SK-N-SH treated with all-trans-retinoic acid at 6 μM for 48 hours (cell line): ENCODE measurements around the gene MAP7.
A peak's percentile ranks its signal among the peaks of the same experiment; 100 is the strongest.

Source experiments
- ATAC-seq: fragments of 200-7000 bp; cut with Tn5 transposase; 3 replicates; pipeline ENCODE4 v1.9.1; 2020; ENCODE audit warnings: mild to moderate bottlenecking, moderate library complexity
- ARNTL ChIP-seq: fragments of 450-650 bp; formaldehyde crosslinking; IDR thresholded peaks from 2 replicates; pipeline ENCODE4 v1.5.0; 2020; ENCODE audit warnings: low read depth, mild to moderate bottlenecking, moderate library complexity, borderline replicate concordance
- CREB5 ChIP-seq: fragments of 250-450 bp; sonication (Bioruptor Pico); IDR thresholded peaks from 2 replicates; pipeline ENCODE4 v1.5.1; 2020; ENCODE audit warnings: low read depth, mild to moderate bottlenecking, moderate library complexity
- CSDC2 ChIP-seq: fragments of 250-450 bp; sonication (Bioruptor Pico); IDR thresholded peaks from 2 replicates; pipeline ENCODE4 v1.5.0; 2020; ENCODE audit warnings: mild to moderate bottlenecking, moderate library complexity
- CSRNP3 ChIP-seq: fragments of 250-450 bp; sonication (Bioruptor Pico); IDR thresholded peaks from 2 replicates; pipeline ENCODE4 v1.5.1; 2021; ENCODE audit warnings: mild to moderate bottlenecking, moderate library complexity
- ESRRG ChIP-seq: fragments of 250-450 bp; sonication (Bioruptor Pico); IDR thresholded peaks from 2 replicates; pipeline ENCODE4 v1.6.1; 2021; ENCODE audit warnings: mild to moderate bottlenecking
- GLIS3 ChIP-seq: fragments of 250-450 bp; sonication (Bioruptor Pico); IDR thresholded peaks from 2 replicates; pipeline ENCODE4 v1.5.0; 2020; ENCODE audit warnings: mild to moderate bottlenecking, moderate library complexity
- ISL1 ChIP-seq: fragments of 250-450 bp; sonication (Bioruptor Pico); IDR thresholded peaks from 2 replicates; pipeline ENCODE4 v2.1.2; 2022; ENCODE audit warnings: mild to moderate bottlenecking, moderate library complexity
- PATZ1 ChIP-seq: fragments of 250-450 bp; sonication (Bioruptor Pico); IDR thresholded peaks from 2 replicates; pipeline ENCODE4 v1.8.0; 2020; ENCODE audit warnings: mild to moderate bottlenecking, moderate library complexity, borderline replicate concordance
- POU6F1 ChIP-seq: fragments of 250-450 bp; sonication (Bioruptor Pico); IDR thresholded peaks from 2 replicates; pipeline ENCODE4 v1.8.0; 2021; ENCODE audit warnings: low read depth, mild to moderate bottlenecking, moderate library complexity, borderline replicate concordance
- PPARA ChIP-seq: fragments of 250-450 bp; sonication (Bioruptor Pico); IDR thresholded peaks from 2 replicates; pipeline ENCODE4 v1.5.0; 2020; ENCODE audit warnings: mild to moderate bottlenecking, borderline replicate concordance
- SNAI2 ChIP-seq: fragments of 250-450 bp; sonication (Bioruptor Pico); IDR thresholded peaks from 2 replicates; pipeline ENCODE4 v1.5.0; 2020; ENCODE audit warnings: mild to moderate bottlenecking, moderate library complexity
- TCF4 ChIP-seq: fragments of 250-450 bp; sonication (Bioruptor Pico); IDR thresholded peaks from 2 replicates; pipeline ENCODE4 v1.8.0; 2021; ENCODE audit warnings: mild to moderate bottlenecking, moderate library complexity, borderline replicate concordance
- TOX ChIP-seq: fragments of 250-450 bp; sonication (Bioruptor Pico); IDR thresholded peaks from 2 replicates; pipeline ENCODE4 v1.8.0; 2021; ENCODE audit warnings: mild to moderate bottlenecking, moderate library complexity, borderline replicate concordance
- ZC3H10 ChIP-seq: fragments of 250-450 bp; sonication (Bioruptor Pico); IDR thresholded peaks from 2 replicates; pipeline ENCODE4 v1.5.1; 2021; ENCODE audit warnings: mild to moderate bottlenecking, moderate library complexity
- ZFP3 ChIP-seq: fragments of 250-450 bp; sonication (Bioruptor Pico); IDR thresholded peaks from 2 replicates; pipeline ENCODE4 v1.5.0; 2020; ENCODE audit warnings: mild to moderate bottlenecking, moderate library complexity
- ZFP30 ChIP-seq: fragments of 450-650 bp; formaldehyde crosslinking; IDR thresholded peaks from 2 replicates; pipeline ENCODE4 v1.5.0; 2022; ENCODE audit warnings: mild to moderate bottlenecking, moderate library complexity
- ZNF565 ChIP-seq: fragments of 450-650 bp; formaldehyde crosslinking; conservative IDR thresholded peaks from 2 replicates; pipeline ENCODE4 v1.5.0; 2020; ENCODE audit warnings: low read depth, mild to moderate bottlenecking, moderate library complexity
- ZNF70 ChIP-seq: fragments of 450-650 bp; formaldehyde crosslinking; IDR thresholded peaks from 2 replicates; pipeline ENCODE4 v1.5.0; 2020; ENCODE audit warnings: mild to moderate bottlenecking, moderate library complexity
- ZNF8 ChIP-seq: fragments of 450-650 bp; formaldehyde crosslinking; IDR thresholded peaks from 2 replicates; pipeline ENCODE4 v1.5.0; 2020; ENCODE audit warnings: mild to moderate bottlenecking, moderate library complexity

Gene MAP7

GRCh38 chr6:136549300-136550044 lies 750 bp downstream of the MAP7 start (continued):
- no peak for TF ChIP-seq POU6F1

GRCh38 chr6:136548582-136549299 lies 1.5 kb downstream of the MAP7 start:
- TF ChIP-seq ESRRG (CRISPR knock-in tag) (no peak), TOX (CRISPR knock-in tag) (no peak), ZNF8 (CRISPR knock-in tag) (no peak), ZC3H10 (CRISPR knock-in tag) (no peak), TCF4 (CRISPR knock-in tag) (no peak)
- ATAC-seq: no peak

GRCh38 chr6:136547871-136548270 lies 2.4 kb downstream of the MAP7 start:
- no peak for TF ChIP-seq ISL1 (CRISPR knock-in tag)
- TF ChIP-seq TCF4 (CRISPR knock-in tag): no peak
- TF ChIP-seq ARNTL (CRISPR knock-in tag): no peak
- TF ChIP-seq ZC3H10 (CRISPR knock-in tag): no peak
- no peak for TF ChIP-seq ZNF8 (CRISPR knock-in tag)
- no peak for TF ChIP-seq CSRNP3 (CRISPR knock-in tag)
- TF ChIP-seq ZFP3 (CRISPR knock-in tag): no peak
- no peak for TF ChIP-seq POU6F1
- ATAC-seq: no peak

GRCh38 chr6:136547336-136547735 lies 2.9 kb downstream of the MAP7 start:
- TF ChIP-seq ESRRG (CRISPR knock-in tag) (no peak), ARNTL (CRISPR knock-in tag) (no peak), POU6F1 (no peak), ZNF565 (no peak), ZNF70 (CRISPR knock-in tag) (no peak), ZFP30 (CRISPR knock-in tag) (no peak), ZFP3 (CRISPR knock-in tag) (no peak), SNAI2 (CRISPR knock-in tag) (no peak), TOX (CRISPR knock-in tag) (no peak), GLIS3 (CRISPR knock-in tag) (no peak), ISL1 (CRISPR knock-in tag) (no peak), CREB5 (no peak), TCF4 (CRISPR knock-in tag) (no peak), ZC3H10 (CRISPR knock-in tag) (no peak), PATZ1 (no peak), PPARA (no peak), ZNF8 (CRISPR knock-in tag) (no peak), CSDC2 (CRISPR knock-in tag) (no peak)
- peak; percentile 25; the same call in 1 of the 3 replicates for ATAC-seq
